Neural progenitor cell (in vitro differentiated cells): ENCODE results near the gene SPON1.

ENCODE experiments used
- EZH2 ChIP-seq: fragments of 200-600 bp; sonication (generic); IDR thresholded peaks from 2 replicates; pipeline ENCODE4 v1.6.1; 2017; ENCODE audit warnings: antibody characterized with exemption, mild to moderate bottlenecking, moderate library complexity
- TF ChIP-seq, protein P1 (sequence below): fragments of 200-600 bp; sonication (generic); IDR thresholded peaks from 2 replicates; pipeline ENCODE4 v1.5.1; 2017; ENCODE audit warnings: antibody characterized with exemption, mild to moderate bottlenecking

GRCh38 chr11:14225666-14226065 lies 263.1 kb downstream of the SPON1 start:
- TF ChIP-seq, protein P1, sequence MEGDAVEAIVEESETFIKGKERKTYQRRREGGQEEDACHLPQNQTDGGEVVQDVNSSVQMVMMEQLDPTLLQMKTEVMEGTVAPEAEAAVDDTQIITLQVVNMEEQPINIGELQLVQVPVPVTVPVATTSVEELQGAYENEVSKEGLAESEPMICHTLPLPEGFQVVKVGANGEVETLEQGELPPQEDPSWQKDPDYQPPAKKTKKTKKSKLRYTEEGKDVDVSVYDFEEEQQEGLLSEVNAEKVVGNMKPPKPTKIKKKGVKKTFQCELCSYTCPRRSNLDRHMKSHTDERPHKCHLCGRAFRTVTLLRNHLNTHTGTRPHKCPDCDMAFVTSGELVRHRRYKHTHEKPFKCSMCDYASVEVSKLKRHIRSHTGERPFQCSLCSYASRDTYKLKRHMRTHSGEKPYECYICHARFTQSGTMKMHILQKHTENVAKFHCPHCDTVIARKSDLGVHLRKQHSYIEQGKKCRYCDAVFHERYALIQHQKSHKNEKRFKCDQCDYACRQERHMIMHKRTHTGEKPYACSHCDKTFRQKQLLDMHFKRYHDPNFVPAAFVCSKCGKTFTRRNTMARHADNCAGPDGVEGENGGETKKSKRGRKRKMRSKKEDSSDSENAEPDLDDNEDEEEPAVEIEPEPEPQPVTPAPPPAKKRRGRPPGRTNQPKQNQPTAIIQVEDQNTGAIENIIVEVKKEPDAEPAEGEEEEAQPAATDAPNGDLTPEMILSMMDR = no peak
- TF ChIP-seq EZH2 = no peak
